Measurements from ENCODE around the gene SYT12. TPM values are rescaled to one million over a fixed set of nuclear protein-coding genes. Genes with fewer than 3 reads are reported as not detected.

Gene SYT12
- total RNA-seq, 1 experiment from 2014 or later, result 4.6 TPM

GRCh38 chr11:67006029-67006884 is 16.7 kb upstream of the SYT12 start:
- H3K4me3 Mint-ChIP-seq, result peak overlapping the region; percentile 37
- H3K36me3 Mint-ChIP-seq, result no peaks in the 10 kb centered on the region
- peak overlapping the region; percentile 66 for H3K27ac Mint-ChIP-seq
- peak; percentile 69 for DNase-seq (ENCODE audit: low spot score)
- ChIA-PET CTCF (interaction anchor here (0.6 to 2.5 kb wide), 3 partner anchors 9 to 16 kb away, joined by 3 to 22 read pairs (median 8); no protein-coding TSS in a partner anchor), POLR2A (interaction anchor here (1.0 kb wide), 1 partner anchor 17 kb away, joined by 6 read pairs; the partner anchor contains the start of gene SYT12)
- peak; percentile 48 for ATAC-seq
- no peaks in the 10 kb centered on the region for H3K27me3 Mint-ChIP-seq (ENCODE audit: low read depth)
- H3K9me3 Mint-ChIP-seq, result peaks cover 5% of the 10 kb centered on the region; the same call in 1 of the 2 replicates
- H3K4me1 Mint-ChIP-seq, result peaks cover 30% of the 10 kb centered on the region
- TF ChIP-seq, protein P1, sequence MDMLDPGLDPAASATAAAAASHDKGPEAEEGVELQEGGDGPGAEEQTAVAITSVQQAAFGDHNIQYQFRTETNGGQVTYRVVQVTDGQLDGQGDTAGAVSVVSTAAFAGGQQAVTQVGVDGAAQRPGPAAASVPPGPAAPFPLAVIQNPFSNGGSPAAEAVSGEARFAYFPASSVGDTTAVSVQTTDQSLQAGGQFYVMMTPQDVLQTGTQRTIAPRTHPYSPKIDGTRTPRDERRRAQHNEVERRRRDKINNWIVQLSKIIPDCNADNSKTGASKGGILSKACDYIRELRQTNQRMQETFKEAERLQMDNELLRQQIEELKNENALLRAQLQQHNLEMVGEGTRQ (CRISPR knock-in tag; IDR thresholded peaks at IDR 0.05), result peak; percentile 98
- TF ChIP-seq, protein P2, sequence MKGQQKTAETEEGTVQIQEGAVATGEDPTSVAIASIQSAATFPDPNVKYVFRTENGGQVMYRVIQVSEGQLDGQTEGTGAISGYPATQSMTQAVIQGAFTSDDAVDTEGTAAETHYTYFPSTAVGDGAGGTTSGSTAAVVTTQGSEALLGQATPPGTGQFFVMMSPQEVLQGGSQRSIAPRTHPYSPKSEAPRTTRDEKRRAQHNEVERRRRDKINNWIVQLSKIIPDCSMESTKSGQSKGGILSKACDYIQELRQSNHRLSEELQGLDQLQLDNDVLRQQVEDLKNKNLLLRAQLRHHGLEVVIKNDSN (CRISPR knock-in tag; IDR thresholded peaks at IDR 0.05), result peak; percentile 98
- TF ChIP-seq, protein P3, sequence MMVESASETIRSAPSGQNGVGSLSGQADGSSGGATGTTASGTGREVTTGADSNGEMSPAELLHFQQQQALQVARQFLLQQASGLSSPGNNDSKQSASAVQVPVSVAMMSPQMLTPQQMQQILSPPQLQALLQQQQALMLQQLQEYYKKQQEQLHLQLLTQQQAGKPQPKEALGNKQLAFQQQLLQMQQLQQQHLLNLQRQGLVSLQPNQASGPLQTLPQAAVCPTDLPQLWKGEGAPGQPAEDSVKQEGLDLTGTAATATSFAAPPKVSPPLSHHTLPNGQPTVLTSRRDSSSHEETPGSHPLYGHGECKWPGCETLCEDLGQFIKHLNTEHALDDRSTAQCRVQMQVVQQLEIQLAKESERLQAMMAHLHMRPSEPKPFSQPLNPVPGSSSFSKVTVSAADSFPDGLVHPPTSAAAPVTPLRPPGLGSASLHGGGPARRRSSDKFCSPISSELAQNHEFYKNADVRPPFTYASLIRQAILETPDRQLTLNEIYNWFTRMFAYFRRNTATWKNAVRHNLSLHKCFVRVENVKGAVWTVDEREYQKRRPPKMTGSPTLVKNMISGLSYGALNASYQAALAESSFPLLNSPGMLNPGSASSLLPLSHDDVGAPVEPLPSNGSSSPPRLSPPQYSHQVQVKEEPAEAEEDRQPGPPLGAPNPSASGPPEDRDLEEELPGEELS (CRISPR knock-in tag; IDR thresholded peaks at IDR 0.05), result no peak
- TF ChIP-seq MAX (CRISPR knock-in tag; IDR thresholded peaks at IDR 0.05) (0 out of 2 replicates have a peak, but pooled peaks have one; percentile 10), NR2C2 (CRISPR knock-in tag; IDR thresholded peaks at IDR 0.05) (no peak), IRF2 (CRISPR knock-in tag; IDR thresholded peaks at IDR 0.05; ENCODE audit: borderline replicate concordance, low read depth) (no peak), NFYB (CRISPR knock-in tag; conservative IDR thresholded peaks at IDR 0.05; ENCODE audit: low read depth) (peak; percentile 82)
- TF ChIP-seq, protein P4, sequence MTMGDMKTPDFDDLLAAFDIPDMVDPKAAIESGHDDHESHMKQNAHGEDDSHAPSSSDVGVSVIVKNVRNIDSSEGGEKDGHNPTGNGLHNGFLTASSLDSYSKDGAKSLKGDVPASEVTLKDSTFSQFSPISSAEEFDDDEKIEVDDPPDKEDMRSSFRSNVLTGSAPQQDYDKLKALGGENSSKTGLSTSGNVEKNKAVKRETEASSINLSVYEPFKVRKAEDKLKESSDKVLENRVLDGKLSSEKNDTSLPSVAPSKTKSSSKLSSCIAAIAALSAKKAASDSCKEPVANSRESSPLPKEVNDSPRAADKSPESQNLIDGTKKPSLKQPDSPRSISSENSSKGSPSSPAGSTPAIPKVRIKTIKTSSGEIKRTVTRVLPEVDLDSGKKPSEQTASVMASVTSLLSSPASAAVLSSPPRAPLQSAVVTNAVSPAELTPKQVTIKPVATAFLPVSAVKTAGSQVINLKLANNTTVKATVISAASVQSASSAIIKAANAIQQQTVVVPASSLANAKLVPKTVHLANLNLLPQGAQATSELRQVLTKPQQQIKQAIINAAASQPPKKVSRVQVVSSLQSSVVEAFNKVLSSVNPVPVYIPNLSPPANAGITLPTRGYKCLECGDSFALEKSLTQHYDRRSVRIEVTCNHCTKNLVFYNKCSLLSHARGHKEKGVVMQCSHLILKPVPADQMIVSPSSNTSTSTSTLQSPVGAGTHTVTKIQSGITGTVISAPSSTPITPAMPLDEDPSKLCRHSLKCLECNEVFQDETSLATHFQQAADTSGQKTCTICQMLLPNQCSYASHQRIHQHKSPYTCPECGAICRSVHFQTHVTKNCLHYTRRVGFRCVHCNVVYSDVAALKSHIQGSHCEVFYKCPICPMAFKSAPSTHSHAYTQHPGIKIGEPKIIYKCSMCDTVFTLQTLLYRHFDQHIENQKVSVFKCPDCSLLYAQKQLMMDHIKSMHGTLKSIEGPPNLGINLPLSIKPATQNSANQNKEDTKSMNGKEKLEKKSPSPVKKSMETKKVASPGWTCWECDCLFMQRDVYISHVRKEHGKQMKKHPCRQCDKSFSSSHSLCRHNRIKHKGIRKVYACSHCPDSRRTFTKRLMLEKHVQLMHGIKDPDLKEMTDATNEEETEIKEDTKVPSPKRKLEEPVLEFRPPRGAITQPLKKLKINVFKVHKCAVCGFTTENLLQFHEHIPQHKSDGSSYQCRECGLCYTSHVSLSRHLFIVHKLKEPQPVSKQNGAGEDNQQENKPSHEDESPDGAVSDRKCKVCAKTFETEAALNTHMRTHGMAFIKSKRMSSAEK (CRISPR knock-in tag; IDR thresholded peaks at IDR 0.05; ENCODE audit: borderline replicate concordance), result peak; percentile 48; the same call in 1 of the 2 replicates

GRCh38 chr11:67007126-67007525 is 15.8 kb upstream of the SYT12 start:
- Mint-ChIP-seq H3K36me3 (no peaks in the 10 kb centered on the region), H3K27me3 (ENCODE audit: low read depth) (no peaks in the 10 kb centered on the region), H3K9me3 (peaks cover 5% of the 10 kb centered on the region; the same call in 1 of the 2 replicates), H3K4me1 (peaks cover 27% of the 10 kb centered on the region), H3K27ac (peak overlapping the region; percentile 66; the same call in 1 of the 2 replicates), H3K4me3 (peak overlapping the region; percentile 37)
- ChIA-PET CTCF (interaction anchor here (0.6 to 2.5 kb wide), 2 partner anchors 10 to 14 kb away, joined by 3 to 22 read pairs; no protein-coding TSS in a partner anchor), POLR2A (no interaction called here)
- no peak for DNase-seq (ENCODE audit: low spot score)
- ATAC-seq, result no peak
- TF ChIP-seq MAX (CRISPR knock-in tag; IDR thresholded peaks at IDR 0.05) (no peak), RORB (CRISPR knock-in tag; IDR thresholded peaks at IDR 0.05) (no peak), PRDM15 (CRISPR knock-in tag; IDR thresholded peaks at IDR 0.05) (no peak), TCF7 (CRISPR knock-in tag; IDR thresholded peaks at IDR 0.05; ENCODE audit: low read depth) (no peak), FOXK1 (CRISPR knock-in tag; IDR thresholded peaks at IDR 0.05) (no peak), SOX15 (CRISPR knock-in tag; IDR thresholded peaks at IDR 0.05) (no peak), PREB (CRISPR knock-in tag; IDR thresholded peaks at IDR 0.05; ENCODE audit: borderline replicate concordance) (no peak), ZNF671 (CRISPR knock-in tag; IDR thresholded peaks at IDR 0.05) (no peak), ZNF317 (CRISPR knock-in tag; IDR thresholded peaks at IDR 0.05; ENCODE audit: borderline replicate concordance, low read depth) (no peak), ATF3 (CRISPR knock-in tag; conservative IDR thresholded peaks at IDR 0.05) (no peak), ZNF423 (CRISPR knock-in tag; IDR thresholded peaks at IDR 0.05) (no peak)

Measured in WTC11 (cell line).